HG03064 (cell line): ENCODE data around the gene FERMT2.

Source experiments
- ATAC-seq: cut with Tn5 transposase; IDR thresholded peaks from one replicate; pipeline ENCODE4 v1.9.1; 2021; ENCODE audit warnings: low read depth; ENCODE audit not compliant: unreplicated experiment

FERMT2 gene

DNA sequence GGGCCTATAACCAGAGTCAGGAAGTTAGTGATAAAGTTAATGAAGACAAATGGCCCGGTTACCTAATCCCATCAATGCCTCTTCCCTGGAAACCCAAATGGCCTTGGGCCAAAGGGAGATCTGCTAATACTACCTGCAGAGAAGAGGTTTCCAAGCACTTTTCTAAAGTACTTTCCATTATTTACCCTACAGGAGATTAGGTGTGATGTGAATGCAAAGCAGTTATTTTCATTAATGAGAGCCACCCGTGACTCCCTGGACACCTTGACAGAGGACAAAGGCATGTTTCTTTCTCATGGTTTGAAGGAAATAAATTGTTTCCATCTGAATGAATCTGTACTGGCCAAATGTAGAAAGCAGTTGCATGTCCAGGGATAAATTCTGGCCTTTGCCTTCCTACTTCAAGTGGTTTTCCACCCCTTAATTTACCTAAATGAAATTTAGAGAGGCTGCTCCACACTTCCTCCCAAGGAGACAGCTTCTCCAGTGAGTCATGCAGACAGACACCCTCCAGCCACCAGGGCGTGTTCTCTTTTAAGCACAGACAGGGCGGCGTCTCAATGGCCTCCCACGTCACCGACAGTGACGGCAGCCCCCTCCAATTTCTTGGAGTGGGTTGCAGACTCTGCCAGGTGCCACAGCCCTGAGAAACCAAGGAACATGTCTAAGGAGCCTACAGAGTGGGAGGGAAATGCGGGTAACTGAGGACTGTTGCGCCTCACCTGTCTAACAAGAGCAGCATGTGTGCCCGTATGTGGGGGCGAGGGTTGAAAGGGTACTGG, 115.5 kb downstream of the FERMT2 start:
- ATAC-seq, result no peak

DNA sequence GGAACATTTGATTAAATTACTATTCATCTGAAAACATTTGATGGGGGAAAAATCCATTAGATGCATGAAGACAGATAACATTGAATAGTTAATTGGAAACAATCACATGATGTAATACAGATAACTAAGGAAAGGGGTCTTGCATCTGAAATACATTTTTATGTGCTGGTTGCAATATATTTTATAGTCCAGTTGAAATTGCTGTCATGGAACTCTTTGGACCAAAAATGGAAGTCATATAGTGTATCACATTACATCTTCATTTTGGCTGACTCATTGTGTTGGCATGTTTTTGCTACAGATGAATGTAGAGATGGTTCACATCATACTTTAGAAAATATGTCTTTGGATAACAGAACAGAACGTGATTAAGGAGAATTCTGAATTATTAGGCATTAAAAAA, 116.4 kb downstream of the FERMT2 start:
- ATAC-seq, result no peak

DNA sequence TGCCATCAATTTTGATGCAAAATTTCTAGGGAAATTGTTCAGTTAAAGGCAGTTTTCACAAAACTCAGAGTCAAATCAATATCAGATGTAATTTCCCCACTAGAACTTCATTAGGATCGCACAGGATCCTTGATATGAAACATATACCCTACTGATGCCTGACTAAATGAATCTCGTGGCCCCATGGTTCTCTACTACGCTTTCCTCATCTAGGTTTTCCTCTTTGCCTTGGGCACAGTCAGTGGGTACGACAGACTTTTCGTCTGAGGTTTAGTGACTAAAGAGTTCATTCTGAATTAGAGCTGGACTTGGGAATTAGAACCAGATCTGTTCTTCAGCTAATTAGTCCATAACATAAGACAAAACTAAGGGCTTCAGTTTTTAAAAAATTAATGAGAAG, 117.0 kb downstream of the FERMT2 start:
- ATAC-seq, result no peak

DNA sequence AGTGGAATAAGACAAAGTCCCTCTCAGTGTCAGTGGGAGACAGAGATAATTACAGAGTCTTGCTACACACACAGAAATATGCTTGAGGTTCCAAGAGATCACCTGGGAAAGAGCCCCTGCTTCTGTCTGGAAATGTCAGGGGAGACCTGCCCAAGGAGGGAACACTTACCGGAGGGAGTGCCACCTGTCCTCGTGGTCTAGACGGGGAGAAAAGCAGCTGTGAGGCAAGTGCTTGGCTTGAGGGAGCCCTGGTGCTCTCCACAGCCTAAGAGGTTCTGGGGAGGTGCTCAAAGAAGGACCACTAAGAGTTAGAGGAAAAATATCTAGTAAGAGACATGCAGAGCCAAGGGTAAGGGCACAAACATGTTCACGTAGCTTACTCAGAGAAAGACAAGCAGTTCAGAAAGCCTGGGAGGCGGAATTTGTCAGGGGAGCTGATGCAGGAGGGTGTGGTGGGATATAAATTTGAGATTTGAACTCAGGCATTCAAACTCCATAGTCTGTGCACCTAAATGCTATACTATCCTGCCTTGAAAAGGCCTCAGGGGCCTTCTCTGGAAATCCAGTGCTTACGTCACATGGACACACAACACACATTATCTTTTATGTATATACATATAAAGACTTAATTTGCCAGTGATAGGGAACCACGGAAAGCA, 121.2 kb downstream of the FERMT2 start:
- no peak for ATAC-seq

DNA sequence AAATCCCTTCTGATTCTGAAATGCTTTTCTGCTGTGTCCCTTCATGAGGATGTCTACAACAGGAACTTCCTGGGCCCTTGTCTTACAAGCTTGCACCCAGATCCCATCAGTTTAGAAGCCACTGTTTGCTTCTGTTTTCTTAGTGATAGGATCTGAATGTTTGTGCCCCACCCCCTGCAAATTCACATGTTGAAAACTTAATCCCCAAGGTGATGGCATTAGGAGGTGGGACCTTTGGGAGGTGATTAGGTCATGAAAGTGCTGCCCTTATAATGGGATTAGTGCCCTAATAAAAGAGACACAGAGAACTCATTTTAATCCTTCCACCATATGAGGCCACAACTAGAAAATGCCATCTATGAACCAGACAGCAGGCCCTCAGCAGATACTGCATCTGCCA, 123.4 kb downstream of the FERMT2 start:
- ATAC-seq, result no peak

DNA sequence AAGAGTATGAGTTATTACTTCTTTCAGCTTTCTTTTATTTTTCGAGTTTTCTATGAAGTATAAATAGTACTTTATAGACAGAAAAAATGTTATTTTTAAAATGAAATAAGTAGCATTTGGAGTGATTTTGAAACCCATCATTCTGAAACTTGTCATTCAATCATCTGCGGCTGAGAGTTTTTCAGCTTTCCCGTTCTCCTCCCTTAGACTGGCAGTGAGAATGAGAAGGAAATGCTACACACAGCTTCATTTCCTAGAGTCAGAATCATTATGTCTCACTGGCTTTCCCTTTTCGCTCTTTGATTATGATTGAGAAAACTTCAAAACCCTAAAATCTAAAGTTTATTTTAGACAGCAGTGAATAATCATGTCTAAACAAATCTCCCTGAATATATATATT, 125.8 kb downstream of the FERMT2 start:
- no peak for ATAC-seq

DNA sequence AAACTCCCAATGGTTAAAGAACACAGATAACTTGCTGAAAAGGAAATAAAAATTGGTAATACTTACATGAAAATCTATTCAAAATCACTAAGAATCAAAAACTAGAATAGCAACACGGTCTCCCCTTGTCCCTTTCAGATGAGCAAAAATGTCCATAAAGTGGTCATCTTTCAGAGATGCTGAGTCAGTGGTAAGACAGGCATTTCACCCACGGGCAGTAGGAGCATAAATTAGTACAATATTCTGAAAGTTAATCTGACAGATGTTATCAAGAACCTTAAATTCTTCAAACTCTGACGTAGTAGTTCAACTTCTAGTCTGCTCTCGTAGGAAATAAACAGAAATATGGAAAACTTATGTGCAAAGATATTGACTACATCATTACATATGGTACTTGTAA, 126.4 kb downstream of the FERMT2 start:
- no peak for ATAC-seq

DNA sequence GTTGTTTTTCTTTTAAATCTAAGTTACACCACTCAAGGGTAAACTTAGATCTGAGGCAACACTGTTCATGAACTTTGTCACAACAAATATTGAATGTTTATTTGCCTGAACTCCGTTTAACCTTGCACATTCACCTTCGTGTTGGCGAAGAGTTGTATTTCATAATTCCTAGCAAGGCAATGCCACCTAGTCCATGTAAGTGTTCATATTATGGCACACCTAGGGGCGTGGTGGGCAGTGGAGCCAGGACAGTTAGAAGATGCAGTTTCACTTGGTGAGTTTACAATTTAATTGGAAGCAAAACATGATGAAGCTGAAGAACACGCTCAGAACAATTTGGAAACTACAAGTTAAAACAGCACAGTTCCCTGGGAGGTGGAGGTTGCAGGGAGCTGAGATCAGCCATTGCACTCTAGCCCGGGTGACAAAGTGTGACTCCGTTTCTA, 129.0 kb downstream of the FERMT2 start:
- ATAC-seq, result no peak

DNA sequence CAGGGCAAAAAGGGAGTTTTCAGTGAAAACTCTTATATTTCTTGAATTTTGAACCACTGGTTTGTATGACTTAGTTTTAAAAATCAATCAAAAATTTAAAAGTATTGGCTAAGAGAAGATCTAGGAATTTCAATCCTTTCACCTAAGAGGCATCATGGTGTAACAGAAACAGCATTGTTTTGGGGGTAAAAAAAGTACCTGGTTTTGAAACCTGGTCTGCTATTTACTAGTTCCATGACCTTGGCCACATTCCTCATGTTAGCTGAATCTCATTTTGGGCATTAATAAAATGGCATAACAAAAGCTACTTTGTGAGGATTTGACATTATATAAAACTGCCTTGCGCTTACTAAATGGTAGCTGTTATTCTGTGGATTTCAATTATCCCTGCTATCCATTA, 142.7 kb downstream of the FERMT2 start:
- ATAC-seq, result no peak
